ENCODE results near the gene PLXNB2.
A peak's percentile ranks its signal among the peaks of the same experiment; 100 is the strongest.

Gene PLXNB2

GRCh38 chr22:50250555-50251476 is 56.6 kb downstream of the PLXNB2 start, which contains the start of gene HDAC10 (continued):
- peak; percentile 39; the same call in 1 of the 2 replicates for TF ChIP-seq ZNF121 (tag by site-specific recombination; IDR thresholded peaks at IDR 0.05)
- TF ChIP-seq ZNF423 (tag by site-specific recombination; IDR thresholded peaks at IDR 0.05): no peak
- no peak for TF ChIP-seq ZNF48 (tag by site-specific recombination; IDR thresholded peaks at IDR 0.05)
- TF ChIP-seq ZNF155 (tag by site-specific recombination; IDR thresholded peaks at IDR 0.05): no peak
- TF ChIP-seq ZNF660 (tag by site-specific recombination; IDR thresholded peaks at IDR 0.05): no peak
- no peak for TF ChIP-seq ZNF433 (tag by site-specific recombination; IDR thresholded peaks at IDR 0.05; ENCODE audit: low read depth)
- no peak for TF ChIP-seq SCRT1 (tag by site-specific recombination; IDR thresholded peaks at IDR 0.05; ENCODE audit: borderline replicate concordance)
- TF ChIP-seq, protein P1, sequence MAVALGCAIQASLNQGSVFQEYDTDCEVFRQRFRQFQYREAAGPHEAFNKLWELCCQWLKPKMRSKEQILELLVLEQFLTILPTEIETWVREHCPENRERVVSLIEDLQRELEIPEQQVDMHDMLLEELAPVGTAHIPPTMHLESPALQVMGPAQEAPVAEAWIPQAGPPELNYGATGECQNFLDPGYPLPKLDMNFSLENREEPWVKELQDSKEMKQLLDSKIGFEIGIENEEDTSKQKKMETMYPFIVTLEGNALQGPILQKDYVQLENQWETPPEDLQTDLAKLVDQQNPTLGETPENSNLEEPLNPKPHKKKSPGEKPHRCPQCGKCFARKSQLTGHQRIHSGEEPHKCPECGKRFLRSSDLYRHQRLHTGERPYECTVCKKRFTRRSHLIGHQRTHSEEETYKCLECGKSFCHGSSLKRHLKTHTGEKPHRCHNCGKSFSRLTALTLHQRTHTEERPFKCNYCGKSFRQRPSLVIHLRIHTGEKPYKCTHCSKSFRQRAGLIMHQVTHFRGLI (tag by site-specific recombination; IDR thresholded peaks at IDR 0.05): no peak
- TF ChIP-seq ZNF391 (tag by site-specific recombination; IDR thresholded peaks at IDR 0.05; ENCODE audit: borderline replicate concordance, low read depth): 0 out of 2 replicates have a peak, but pooled peaks have one; percentile 11
- no peak for TF ChIP-seq ZEB2 (tag by site-specific recombination; IDR thresholded peaks at IDR 0.05)
- TF ChIP-seq ZIC2 (tag by site-specific recombination; IDR thresholded peaks at IDR 0.05): 0 out of 2 replicates have a peak, but pooled peaks have one; percentile 17
- TF ChIP-seq, protein P2, sequence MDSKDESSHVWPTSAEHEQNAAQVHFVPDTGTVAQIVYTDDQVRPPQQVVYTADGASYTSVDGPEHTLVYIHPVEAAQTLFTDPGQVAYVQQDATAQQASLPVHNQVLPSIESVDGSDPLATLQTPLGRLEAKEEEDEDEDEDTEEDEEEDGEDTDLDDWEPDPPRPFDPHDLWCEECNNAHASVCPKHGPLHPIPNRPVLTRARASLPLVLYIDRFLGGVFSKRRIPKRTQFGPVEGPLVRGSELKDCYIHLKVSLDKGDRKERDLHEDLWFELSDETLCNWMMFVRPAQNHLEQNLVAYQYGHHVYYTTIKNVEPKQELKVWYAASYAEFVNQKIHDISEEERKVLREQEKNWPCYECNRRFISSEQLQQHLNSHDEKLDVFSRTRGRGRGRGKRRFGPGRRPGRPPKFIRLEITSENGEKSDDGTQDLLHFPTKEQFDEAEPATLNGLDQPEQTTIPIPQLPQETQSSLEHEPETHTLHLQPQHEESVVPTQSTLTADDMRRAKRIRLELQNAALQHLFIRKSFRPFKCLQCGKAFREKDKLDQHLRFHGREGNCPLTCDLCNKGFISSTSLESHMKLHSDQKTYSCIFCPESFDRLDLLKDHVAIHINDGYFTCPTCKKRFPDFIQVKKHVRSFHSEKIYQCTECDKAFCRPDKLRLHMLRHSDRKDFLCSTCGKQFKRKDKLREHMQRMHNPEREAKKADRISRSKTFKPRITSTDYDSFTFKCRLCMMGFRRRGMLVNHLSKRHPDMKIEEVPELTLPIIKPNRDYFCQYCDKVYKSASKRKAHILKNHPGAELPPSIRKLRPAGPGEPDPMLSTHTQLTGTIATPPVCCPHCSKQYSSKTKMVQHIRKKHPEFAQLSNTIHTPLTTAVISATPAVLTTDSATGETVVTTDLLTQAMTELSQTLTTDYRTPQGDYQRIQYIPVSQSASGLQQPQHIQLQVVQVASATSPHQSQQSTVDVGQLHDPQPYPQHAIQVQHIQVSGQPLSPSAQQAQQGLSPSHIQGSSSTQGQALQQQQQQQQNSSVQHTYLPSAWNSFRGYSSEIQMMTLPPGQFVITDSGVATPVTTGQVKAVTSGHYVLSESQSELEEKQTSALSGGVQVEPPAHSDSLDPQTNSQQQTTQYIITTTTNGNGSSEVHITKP (tag by site-specific recombination; IDR thresholded peaks at IDR 0.05): no peak
- TF ChIP-seq ZFP37 (tag by site-specific recombination; IDR thresholded peaks at IDR 0.05): no peak
- no peak for TF ChIP-seq ZNF585B (tag by site-specific recombination; IDR thresholded peaks at IDR 0.05)
- 0 out of 2 replicates have a peak, but pooled peaks have one; percentile 50 for TF ChIP-seq KLF10 (tag by site-specific recombination; IDR thresholded peaks at IDR 0.05)
- no peak for TF ChIP-seq ZSCAN23 (tag by site-specific recombination; IDR thresholded peaks at IDR 0.05)
- no peak for TF ChIP-seq ZNF529 (tag by site-specific recombination; IDR thresholded peaks at IDR 0.05; ENCODE audit: insufficient replicate concordance)
- peak; percentile 12; the same call in 1 of the 2 replicates for TF ChIP-seq ZNF76 (tag by site-specific recombination; IDR thresholded peaks at IDR 0.05; ENCODE audit: borderline replicate concordance, low read depth)
- no peak for TF ChIP-seq TRIM28 (IDR thresholded peaks at IDR 0.05; ENCODE audit: borderline replicate concordance, low read length)
- TF ChIP-seq HOXA7 (CRISPR knock-in tag; IDR thresholded peaks at IDR 0.05; ENCODE audit: borderline replicate concordance): no peak
- TF ChIP-seq MYNN (tag by site-specific recombination; IDR thresholded peaks at IDR 0.05; ENCODE audit: borderline replicate concordance): no peak
- peak; percentile 77 for TF ChIP-seq ZNF2 (tag by site-specific recombination; IDR thresholded peaks at IDR 0.05)
- no peak for TF ChIP-seq ZNF302 (tag by site-specific recombination; IDR thresholded peaks at IDR 0.05; ENCODE audit: low read depth)
- no peak for TF ChIP-seq ZNF792 (tag by site-specific recombination; IDR thresholded peaks at IDR 0.05)
- TF ChIP-seq ZBTB11 (tag by site-specific recombination; conservative IDR thresholded peaks at IDR 0.05; ENCODE audit: low read depth): peak; percentile 50; the same call in 1 of the 2 replicates
- no peak for TF ChIP-seq ZNF214 (tag by site-specific recombination; IDR thresholded peaks at IDR 0.05; ENCODE audit: borderline replicate concordance)
- TF ChIP-seq ZNF292 (tag by site-specific recombination; IDR thresholded peaks at IDR 0.05; ENCODE audit: borderline replicate concordance, low read depth): no peak
- TF ChIP-seq, protein P3, sequence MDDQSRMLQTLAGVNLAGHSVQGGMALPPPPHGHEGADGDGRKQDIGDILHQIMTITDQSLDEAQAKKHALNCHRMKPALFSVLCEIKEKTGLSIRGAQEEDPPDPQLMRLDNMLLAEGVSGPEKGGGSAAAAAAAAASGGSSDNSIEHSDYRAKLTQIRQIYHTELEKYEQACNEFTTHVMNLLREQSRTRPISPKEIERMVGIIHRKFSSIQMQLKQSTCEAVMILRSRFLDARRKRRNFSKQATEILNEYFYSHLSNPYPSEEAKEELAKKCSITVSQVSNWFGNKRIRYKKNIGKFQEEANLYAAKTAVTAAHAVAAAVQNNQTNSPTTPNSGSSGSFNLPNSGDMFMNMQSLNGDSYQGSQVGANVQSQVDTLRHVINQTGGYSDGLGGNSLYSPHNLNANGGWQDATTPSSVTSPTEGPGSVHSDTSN (CRISPR knock-in tag; IDR thresholded peaks at IDR 0.05): no peak
- no peak for TF ChIP-seq ZNF555 (tag by site-specific recombination; conservative IDR thresholded peaks at IDR 0.05)
- no peak for TF ChIP-seq ZNF202 (tag by site-specific recombination; IDR thresholded peaks at IDR 0.05; ENCODE audit: borderline replicate concordance)

Measured in HEK293 (cell line).